HCT116 (cell line): ENCODE results near the gene UNKL. TPM values are rescaled to one million over a fixed set of nuclear protein-coding genes. Genes with fewer than 3 reads are reported as not detected.

ENCODE experiments used
- ATAC-seq: fragments of 200-7000 bp; cut with Tn5 transposase; 2 replicates; pipeline ENCODE4 v1.9.1; 2020; ENCODE audit warnings: mild to moderate bottlenecking, moderate library complexity
- BruUV-seq: library from RNA; stranded (reverse); fragments of 400-500 nt; replicated peaks from 2 replicates; lab custom pipeline; 2021; lab: Mats Ljungman, UMichigan
- CTCF ChIA-PET: fragments of 300-600 bp; sonication (Branson Sonifier 250); formaldehyde crosslinking; loops from one replicate; lab custom pipeline; 2021; ENCODE audit warnings: antibody characterized with exemption; lab: Charles Lee
- POLR2A ChIA-PET: fragments of 300-600, 350-600 bp; sonication (Branson Sonifier 250); formaldehyde crosslinking; loops from one replicate; lab custom pipeline; 2021; ENCODE audit warnings: antibody characterized with exemption; lab: Charles Lee
- RAD21 ChIA-PET, 2 experiments: fragments of 300-600 bp; sonication (Branson Sonifier 250); formaldehyde crosslinking; loops; one replicate each; lab custom pipeline; 2023; ENCODE audit warnings: low total read pairs in 2 of 2; ENCODE audit not compliant: uncharacterized antibody in 2 of 2, unreplicated experiment in 2 of 2, low non-redundant PET in 1 of 2; lab: Charles Lee
- DNase-seq: peaks from one replicate; pipeline ENCODE4 v3.0.0-alpha.2; 2010; ENCODE audit warnings: low read depth, low spot score
- H2AFZ ChIP-seq: fragments of 200-600 bp; shearing (Covaris generic), sonication (generic); 2 replicates; pipeline ENCODE4 v1.6.1; 2017; ENCODE audit warnings: low read depth, mixed run types, mixed read lengths, antibody characterized with exemption, low read length; ENCODE audit not compliant: poor library complexity, severe bottlenecking
- H3K27ac ChIP-seq: 2 replicates; pipeline ENCODE4 v1.5.1; 2012; ENCODE audit warnings: low read depth, low read length
- H3K27me3 ChIP-seq: fragments of 200-600 bp; sonication (generic); 2 replicates; pipeline ENCODE4 v1.6.1; 2016; ENCODE audit warnings: mixed run types, low read length, mixed read lengths; ENCODE audit not compliant: insufficient read depth
- H3K36me3 ChIP-seq, 2 experiments: fragments of 200-500 bp in 1 of 2; fragments of 200-600 bp in 1 of 2; sonication (Bioruptor generic) in 1 of 2; sonication (generic) in 1 of 2; 2 replicates each; pipeline versions ENCODE4 v1.5.1 to v1.6.1; 2014 to 2016; ENCODE audit warnings: low read length in 2 of 2, inconsistent platforms in 1 of 2, mixed read lengths in 1 of 2, mixed run types in 1 of 2; ENCODE audit not compliant: insufficient read depth in 2 of 2, control insufficient read depth in 1 of 2
- H3K4me1 ChIP-seq, 2 experiments: fragments of 200-600 bp in 1 of 2; sonication (generic) in 1 of 2; 2 replicates each; pipeline versions ENCODE4 v1.5.1 to v1.6.1; 2012 to 2017; ENCODE audit warnings: low read length in 2 of 2, inconsistent platforms in 1 of 2, mild to moderate bottlenecking in 1 of 2, mixed read lengths in 1 of 2, mixed run types in 1 of 2, moderate library complexity in 1 of 2; ENCODE audit not compliant: insufficient read depth in 2 of 2, control insufficient read depth in 1 of 2
- H3K4me2 ChIP-seq: fragments of 200-600 bp; sonication (generic); 2 replicates; pipeline ENCODE4 v1.6.1; 2017; ENCODE audit warnings: mixed run types, low read length, mixed read lengths
- H3K4me3 ChIP-seq, 2 experiments: fragments of 200-600 bp in 1 of 2; sonication (generic) in 1 of 2; replicated peaks in 1 of 2; 2 replicates each; pipeline ENCODE4 v1.5.1; 2011 to 2016; ENCODE audit warnings: low read length in 2 of 2, control low read depth in 1 of 2, low read depth in 1 of 2, mild to moderate bottlenecking in 1 of 2, mixed read lengths in 1 of 2, mixed run types in 1 of 2
- H3K79me2 ChIP-seq: fragments of 200-600 bp; sonication (generic); 2 replicates; pipeline ENCODE4 v1.6.1; 2017; ENCODE audit warnings: mild to moderate bottlenecking, mixed run types, low read length, moderate library complexity, mixed read lengths; ENCODE audit not compliant: insufficient read depth
- H3K9ac ChIP-seq: fragments of 200-600 bp; sonication (generic); 2 replicates; pipeline ENCODE4 v1.6.1; 2016; ENCODE audit warnings: low read length, mixed read lengths
- H3K9me2 ChIP-seq: fragments of 200-600 bp; sonication (generic), shearing (Covaris generic); 2 replicates; pipeline ENCODE4 v1.6.1; 2017; ENCODE audit warnings: mixed run types, mild to moderate bottlenecking, moderate library complexity; ENCODE audit not compliant: insufficient read depth
- H3K9me3 ChIP-seq, 2 experiments: fragments of 200-500 bp in 1 of 2; fragments of 200-600 bp in 1 of 2; sonication (Bioruptor generic) in 1 of 2; sonication (generic) in 1 of 2; 2 replicates each; pipeline ENCODE4 v1.6.1; 2014 to 2017; ENCODE audit warnings: low read length in 2 of 2, mixed read lengths in 2 of 2, inconsistent platforms in 1 of 2, low read depth in 1 of 2, mild to moderate bottlenecking in 1 of 2, mixed run types in 1 of 2, moderate library complexity in 1 of 2; ENCODE audit not compliant: control insufficient read depth in 1 of 2, insufficient read depth in 1 of 2
- H4K20me1 ChIP-seq: fragments of 200-600 bp; sonication (generic), shearing (Covaris generic); 2 replicates; pipeline ENCODE4 v1.6.1; 2017; ENCODE audit warnings: mixed run types, mild to moderate bottlenecking, moderate library complexity; ENCODE audit not compliant: insufficient read depth
- ATF3 ChIP-seq: IDR thresholded peaks from 2 replicates; pipeline ENCODE4 v1.6.1; 2012
- CBX3 ChIP-seq: IDR thresholded peaks from 2 replicates; pipeline ENCODE4 v1.6.1; 2012; ENCODE audit warnings: low read depth
- CEBPB ChIP-seq: IDR thresholded peaks from 2 replicates; pipeline ENCODE4 v1.6.1; 2012; ENCODE audit warnings: low read depth
- ELF1 ChIP-seq: IDR thresholded peaks from 2 replicates; pipeline ENCODE4 v1.6.1; 2012; ENCODE audit warnings: low read depth, borderline replicate concordance
- EZH2phosphoT487 ChIP-seq: fragments of 200-600 bp; IDR thresholded peaks from 2 replicates; pipeline ENCODE4 v1.6.1; 2018; ENCODE audit warnings: antibody characterized with exemption, borderline replicate concordance
- RAD21 ChIP-seq: IDR thresholded peaks from 2 replicates; pipeline ENCODE4 v1.6.1; 2012; ENCODE audit warnings: low read depth, mild to moderate bottlenecking
- REST ChIP-seq: IDR thresholded peaks from 2 replicates; pipeline ENCODE4 v1.6.1; 2012; ENCODE audit warnings: low read depth
- SIN3A ChIP-seq: IDR thresholded peaks from 2 replicates; pipeline ENCODE4 v1.6.1; 2012; ENCODE audit warnings: low read depth
- SRF ChIP-seq: IDR thresholded peaks from 2 replicates; pipeline ENCODE4 v1.6.1; 2012; ENCODE audit warnings: low read depth
- ZBTB33 ChIP-seq: IDR thresholded peaks from 2 replicates; pipeline ENCODE4 v1.6.1; 2011; ENCODE audit warnings: mild to moderate bottlenecking, low read length, moderate library complexity; ENCODE audit not compliant: insufficient replicate concordance; ENCODE audit errors: extremely low read depth
- intact Hi-C: fragments of 100-400 bp; cut with micrococcal nuclease; formaldehyde crosslinking; loops from 2 replicates; pipeline ENCODE4 v1.10.0; 2022
- total RNA-seq: library from RNA; stranded (reverse); gene quantifications from one replicate; pipeline ENCODE4 v1.2.1, GENCODE V29; 2021; ENCODE audit not compliant: unreplicated experiment

UNKL gene
- total RNA-seq, 1 experiment from 2014 or later: 24.9 TPM

- BruUV-seq: no TSS peak
- ChIA-PET RAD21 (no interaction called here), POLR2A (no interaction called here), CTCF (no interaction called here)
- ATAC-seq (no peak), DNase-seq (no peak)
- H3K4me3 ChIP-seq: no peak overlapping the region
- TF ChIP-seq CBX3: no peak
- TF ChIP-seq SRF: no peak
- no peak for TF ChIP-seq CEBPB
- no peak for TF ChIP-seq ELF1
- no peak for TF ChIP-seq ZBTB33
- no peak for TF ChIP-seq SIN3A
- no peak for TF ChIP-seq EZH2phosphoT487
- TF ChIP-seq ATF3: no peak
- no peak for TF ChIP-seq RAD21
- TF ChIP-seq REST: no peak
- TF ChIP-seq, all 23 proteins: peak for 0
- no peaks in the 10 kb centered on the region for H4K20me1 ChIP-seq
- H3K27me3 ChIP-seq: no peaks in the 10 kb centered on the region
- H3K9me3 ChIP-seq: no peaks in the 10 kb centered on the region
- H3K9ac ChIP-seq: no peak overlapping the region
- H3K9me2 ChIP-seq: no peaks in the 10 kb centered on the region
- peaks cover 2% of the 10 kb centered on the region in 2 experiments; a peak in 3 of 4 replicates for H3K4me1 ChIP-seq
- no peak overlapping the region for H3K4me2 ChIP-seq
- intact Hi-C loops: no loop called here
- no peak overlapping the region for H2AFZ ChIP-seq
- no peaks in the 10 kb centered on the region for H3K79me2 ChIP-seq
- H3K36me3 ChIP-seq: no peaks in the 10 kb centered on the region; a peak in 1 of 4 replicates
- no peak overlapping the region for H3K27ac ChIP-seq
Observed at GRCh38 chr16:1385232-1385631, 29.3 kb downstream of the UNKL start.
